H7 (cell line): ENCODE results near the gene WTAP. TPM values are rescaled to one million over a fixed set of nuclear protein-coding genes. Genes with fewer than 3 reads are reported as not detected.

ENCODE experiments used
- DNase-seq: peaks from one replicate; pipeline ENCODE4 v3.0.0; 2012
- H3K27me3 ChIP-seq: 2 replicates; pipeline ENCODE4 v1.6.0; 2011; ENCODE audit warnings: mild to moderate bottlenecking, low read length; ENCODE audit not compliant: control insufficient read depth, insufficient read depth
- H3K36me3 ChIP-seq: replicated peaks from 2 replicates; pipeline ENCODE4 v1.5.1; 2011; ENCODE audit warnings: low read length; ENCODE audit not compliant: control insufficient read depth, insufficient read depth
- H3K4me3 ChIP-seq: 2 replicates; pipeline ENCODE4 v1.5.1; 2011; ENCODE audit warnings: low read depth, mild to moderate bottlenecking, control low read depth, low read length, moderate library complexity; ENCODE audit not compliant: insufficient read depth
- total RNA-seq: library from RNA; depleted of rRNA; stranded (reverse); fragments of >200 nt; shearing (Covaris generic); gene quantifications from 2 replicates; pipeline ENCODE4 v1.2.3, GENCODE V29; 2014; rRNA removed

The WTAP gene
- total RNA-seq = 58.1 and 63.1 TPM in 2 replicates

GRCh38 chr6:159726918-159727716, at the start of gene WTAP:
TSS of gene WTAP (plus strand) at chr6:159727506. CDS start at chr6:159736266, 8,760 bp downstream.
- Histone ChIP-seq H3K36me3 (no peaks in the 10 kb centered on the region), H3K27me3 (no peaks in the 10 kb centered on the region), H3K4me3 (peak within 1 kb of the TSS; percentile 95)
- DNase-seq = peak; percentile 96

- H3K27me3 ChIP-seq = no peaks in the 10 kb centered on the region
- peaks cover 4% of the 10 kb centered on the region for H3K36me3 ChIP-seq
- DNase-seq = no peak
- H3K4me3 ChIP-seq = no peak overlapping the region
These were observed 49.7 kb upstream of the WTAP start for GRCh38 chr6:159677506-159678165.

- no peak for DNase-seq
- Histone ChIP-seq H3K4me3 (no peak overlapping the region), H3K27me3 (no peaks in the 10 kb centered on the region), H3K36me3 (peaks cover 4% of the 10 kb centered on the region)
These were observed 48.7 kb upstream of the WTAP start for GRCh38 chr6:159678574-159678973.

GRCh38 chr6:159679091-159680077, 47.9 kb upstream of the WTAP start:
- H3K36me3 ChIP-seq = peaks cover 5% of the 10 kb centered on the region
- no peaks in the 10 kb centered on the region for H3K27me3 ChIP-seq
- no peak overlapping the region for H3K4me3 ChIP-seq
- no peak for DNase-seq

- DNase-seq = no peak
These were observed 47.2 kb upstream of the WTAP start for GRCh38 chr6:159680104-159680503.

GRCh38 chr6:159681191-159681880, 46.0 kb upstream of the WTAP start:
- no peaks in the 10 kb centered on the region for H3K27me3 ChIP-seq
- no peak for DNase-seq
- H3K4me3 ChIP-seq = no peak overlapping the region
- peaks cover 9% of the 10 kb centered on the region for H3K36me3 ChIP-seq

More at GRCh38 chr6:159680104-159680503, 47.2 kb upstream of the WTAP start:
- no peak overlapping the region for H3K4me3 ChIP-seq
- no peaks in the 10 kb centered on the region for H3K27me3 ChIP-seq
- peaks cover 9% of the 10 kb centered on the region for H3K36me3 ChIP-seq

- Histone ChIP-seq H3K27me3 (no peaks in the 10 kb centered on the region), H3K4me3 (no peak overlapping the region), H3K36me3 (peaks cover 9% of the 10 kb centered on the region)
- no peak for DNase-seq
These were observed 45.0 kb upstream of the WTAP start for GRCh38 chr6:159682295-159682694.

- no peak for DNase-seq
- no peak overlapping the region for H3K4me3 ChIP-seq
- H3K36me3 ChIP-seq = peaks cover 9% of the 10 kb centered on the region
- H3K27me3 ChIP-seq = no peaks in the 10 kb centered on the region
These were observed 44.5 kb upstream of the WTAP start for GRCh38 chr6:159682810-159683209.

GRCh38 chr6:159684013-159684304, 43.3 kb upstream of the WTAP start:
- Histone ChIP-seq H3K36me3 (peaks cover 9% of the 10 kb centered on the region), H3K27me3 (no peaks in the 10 kb centered on the region), H3K4me3 (no peak overlapping the region)
- no peak for DNase-seq

- no peak for DNase-seq
- Histone ChIP-seq H3K36me3 (peaks cover 11% of the 10 kb centered on the region), H3K27me3 (no peaks in the 10 kb centered on the region), H3K4me3 (no peak overlapping the region)
These were observed 41.3 kb upstream of the WTAP start for GRCh38 chr6:159686040-159686439.

GRCh38 chr6:159686703-159687102, 40.6 kb upstream of the WTAP start:
- H3K4me3 ChIP-seq = no peak overlapping the region
- DNase-seq = no peak
- peaks cover 11% of the 10 kb centered on the region for H3K36me3 ChIP-seq
- H3K27me3 ChIP-seq = no peaks in the 10 kb centered on the region

- peaks cover 8% of the 10 kb centered on the region for H3K36me3 ChIP-seq
These were observed 40.0 kb upstream of the WTAP start for GRCh38 chr6:159687341-159687740.

GRCh38 chr6:159688266-159688905, 38.9 kb upstream of the WTAP start:
- Histone ChIP-seq H3K4me3 (no peak overlapping the region), H3K36me3 (peaks cover 7% of the 10 kb centered on the region), H3K27me3 (no peaks in the 10 kb centered on the region)
- DNase-seq = no peak

More at GRCh38 chr6:159687341-159687740, 40.0 kb upstream of the WTAP start:
- no peak for DNase-seq
- Histone ChIP-seq H3K4me3 (no peak overlapping the region), H3K27me3 (no peaks in the 10 kb centered on the region)
